ENCODE measurements around the gene CCDC85A.

- no peak for TF ChIP-seq CTCF (IDR thresholded peaks at IDR 0.05)
- no peak for TF ChIP-seq POLR2A (IDR thresholded peaks at IDR 0.05)
These were observed 226.3 kb downstream of the CCDC85A start for GRCh38 chr2:56410140-56410539.
